Caki2 (cell line): ENCODE results near the gene CDPF1. TPM values are rescaled to one million over a fixed set of nuclear protein-coding genes. Genes with fewer than 3 reads are reported as not detected.
"Not testable (repeated sequence)": the region's sequence is repeated elsewhere in the genome, so short reads cannot be mapped to it uniquely, and the experiment has no call there.

Experiments
- DNase-seq: peaks from one replicate; pipeline ENCODE4 v3.0.0-alpha.2; 2015; ENCODE audit warnings: low read depth
- in situ Hi-C: cut with HindIII; loops from 2 replicates; pipeline ENCODE4 v1.10.0; 2016; ENCODE audit warnings: low sequenced_read_pairs, low pct_unique_long_range_greater_than_20kb, mixed read lengths
- total RNA-seq: library from RNA; depleted of rRNA; stranded (reverse); fragments of >200 nt; shearing (Covaris generic); gene quantifications from 2 replicates; pipeline ENCODE4 v1.2.3, GENCODE V29; 2014; ENCODE audit warnings: low replicate concordance; rRNA removed

The CDPF1 gene
- total RNA-seq, 1 experiment from 2014 or later = 31.3 TPM

DNA sequence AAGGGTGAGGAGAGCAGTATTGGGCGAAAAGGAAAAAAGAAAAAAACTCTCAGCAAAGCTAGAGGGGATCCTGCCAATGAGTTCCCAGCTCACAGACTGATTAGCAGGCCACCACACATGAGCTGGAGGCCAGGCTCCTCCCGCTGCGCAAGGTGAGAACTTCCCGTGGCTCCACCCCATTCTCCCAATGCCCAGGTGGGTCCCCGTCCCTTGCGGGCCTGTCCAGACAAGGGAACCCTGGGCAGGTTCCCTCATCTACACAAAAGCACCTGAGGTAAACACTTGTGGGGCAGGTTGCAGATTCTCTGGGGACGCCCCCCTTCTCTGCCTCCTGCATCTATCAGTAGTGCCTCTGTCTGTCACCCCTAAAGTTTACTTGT, 46.5 kb downstream of the CDPF1 start:
- in situ Hi-C loops = no loop called here
- DNase-seq = no peak

DNA sequence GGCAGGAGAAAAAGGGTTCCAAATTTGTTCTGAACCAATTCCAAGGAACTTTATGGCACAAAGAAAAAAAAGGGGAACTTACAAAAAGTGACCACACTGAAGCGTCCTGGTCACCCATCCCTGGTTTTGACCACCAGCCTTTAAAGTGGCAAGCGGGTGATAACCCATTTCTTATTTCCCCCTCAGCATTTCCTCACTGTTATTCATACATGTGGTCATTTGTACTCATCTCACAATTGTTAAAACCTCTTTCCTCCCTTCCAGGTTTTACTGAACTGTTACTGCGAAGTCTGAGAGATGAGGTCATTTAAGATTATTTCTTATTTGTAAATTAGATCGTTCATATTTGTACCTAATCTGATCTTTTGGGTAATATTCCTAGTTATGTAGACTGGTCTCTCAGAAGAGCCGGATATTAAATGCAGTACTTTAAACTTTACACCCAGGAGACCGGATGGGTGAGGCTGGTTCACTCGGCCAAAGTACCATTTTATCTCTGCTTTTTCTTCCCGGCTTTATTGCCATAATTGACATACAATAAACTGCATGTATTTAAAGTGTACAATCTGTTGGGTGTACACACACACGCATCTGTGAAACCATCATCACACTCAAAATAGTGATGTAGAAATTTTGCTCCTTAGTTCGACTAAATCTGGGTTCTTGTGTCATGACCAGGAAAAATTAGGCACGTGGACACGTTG, 47.0 kb downstream of the CDPF1 start:
- in situ Hi-C loops = no loop called here
- DNase-seq = no peak

- no peak for DNase-seq
- in situ Hi-C loops = no loop called here
These were observed 48.9 kb downstream of the CDPF1 start for GRCh38 chr22:46201059-46201757.

DNA sequence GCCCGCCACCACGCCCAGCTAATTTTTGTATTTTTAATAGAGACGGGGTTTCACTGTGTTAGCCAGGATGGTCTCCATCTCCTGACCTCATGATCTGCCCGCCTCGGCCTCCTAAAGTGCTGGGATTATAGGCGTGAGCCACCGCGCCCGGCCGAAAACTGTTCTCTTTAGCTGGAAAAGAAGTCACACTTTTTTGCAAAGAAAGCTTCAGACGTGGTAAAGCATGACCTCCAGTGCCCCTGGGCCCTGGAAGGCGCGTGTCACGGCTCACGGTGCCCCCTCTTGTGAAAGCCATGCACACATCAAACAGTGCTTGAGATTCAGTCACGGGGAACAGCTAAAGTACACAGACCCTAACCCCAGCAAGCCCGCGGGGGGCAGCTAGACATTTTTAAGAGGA, 51.3 kb downstream of the CDPF1 start:
- in situ Hi-C loops, DNase-seq: not testable (repeated sequence)

DNA sequence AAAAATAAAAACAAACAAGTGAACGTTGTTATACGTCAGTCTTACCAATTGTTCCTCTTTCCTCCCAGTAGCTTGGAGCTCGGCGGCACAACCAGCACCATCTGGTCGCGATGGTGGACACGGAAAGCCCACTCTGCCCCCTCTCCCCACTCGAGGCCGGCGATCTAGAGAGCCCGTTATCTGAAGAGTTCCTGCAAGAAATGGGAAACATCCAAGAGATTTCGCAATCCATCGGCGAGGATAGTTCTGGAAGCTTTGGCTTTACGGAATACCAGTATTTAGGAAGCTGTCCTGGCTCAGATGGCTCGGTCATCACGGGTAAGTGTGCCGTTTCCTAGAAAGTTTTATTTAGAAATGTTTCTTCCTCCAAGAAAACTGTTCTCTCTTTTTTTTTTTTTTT, 51.8 kb downstream of the CDPF1 start:
- in situ Hi-C loops = no loop called here
- no peak for DNase-seq

DNA sequence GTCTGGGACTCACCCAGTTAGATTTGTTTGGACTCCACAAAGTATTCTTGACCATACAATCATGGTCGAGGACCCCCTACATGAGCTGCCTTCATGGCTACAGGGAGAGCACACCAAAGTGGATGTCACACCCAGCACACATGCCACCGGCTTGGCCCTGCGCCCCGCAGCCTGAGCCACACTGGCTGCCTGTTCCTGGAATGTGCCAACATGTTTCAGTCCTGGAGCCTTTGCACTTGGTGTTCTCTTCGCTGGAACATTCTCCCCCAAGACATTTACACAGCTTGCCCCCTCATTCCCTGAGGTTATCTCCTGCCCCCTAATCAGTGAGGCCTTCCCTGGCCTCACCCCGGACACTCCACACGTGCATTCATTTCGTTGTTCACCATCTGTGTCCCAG, 53.8 kb downstream of the CDPF1 start:
- in situ Hi-C loops = no loop called here
- no peak for DNase-seq

DNA sequence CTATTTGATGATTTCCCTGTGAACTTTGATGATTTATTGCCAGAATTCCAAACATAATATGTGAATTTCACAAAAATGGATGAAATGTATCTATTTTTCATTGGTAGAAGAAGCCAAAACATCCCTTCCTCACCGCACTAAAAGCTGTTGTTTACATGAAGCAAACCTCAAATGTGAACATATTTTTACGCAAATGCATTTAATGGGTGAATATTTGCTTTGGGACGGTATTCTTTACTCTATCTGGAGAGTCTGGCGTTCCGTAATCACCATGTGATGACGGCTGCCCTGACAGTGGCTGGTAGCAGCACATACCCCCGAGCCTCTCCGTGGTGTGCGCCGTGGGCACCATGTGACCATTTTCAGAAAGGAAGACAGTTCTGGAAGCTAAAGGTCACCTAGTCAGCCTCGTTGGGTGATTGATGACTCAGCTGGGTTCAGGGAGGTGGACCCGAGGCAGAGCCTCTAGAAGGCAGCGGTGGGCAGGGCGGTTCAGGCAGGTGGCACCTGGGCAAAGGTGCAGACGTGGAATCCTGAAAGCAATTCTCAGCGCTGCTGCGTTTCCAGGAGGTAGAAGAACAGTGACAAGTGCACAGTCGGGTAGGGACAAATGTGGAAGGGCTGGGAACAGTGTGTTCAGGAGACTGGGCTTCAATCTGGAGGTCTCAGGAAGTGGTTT, 54.5 kb downstream of the CDPF1 start:
- in situ Hi-C loops = no loop called here
- no peak for DNase-seq

Other genes starting within 250 kb of the CDPF1 start
- gene PPARA, start 99.8 kb downstream of the CDPF1 start, total RNA-seq = 7.0 and 9.6 TPM in 2 replicates
- not detected in 2 replicates for gene PKDREJ, start 13.1 kb upstream of the CDPF1 start, total RNA-seq
- 26.0 and 46.5 TPM in 2 replicates for gene TTC38, start 17.7 kb upstream of the CDPF1 start, total RNA-seq
- 27.6 and 29.8 TPM in 2 replicates for gene GTSE1, start 46.6 kb upstream of the CDPF1 start, total RNA-seq
- gene TRMU, start 85.4 kb upstream of the CDPF1 start, total RNA-seq = 63.2 and 65.1 TPM in 2 replicates